Natural killer cell (primary cell): ENCODE results near the gene TMEM108. TPM values are rescaled to one million over a fixed set of nuclear protein-coding genes. Genes with fewer than 3 reads are reported as not detected.

Experiments used
- ATAC-seq, 3 donors: fragments of 150-1000 bp in 2 of 3; fragments of 200-7000 bp in 1 of 3; cut with Tn5 transposase; 1 replicate in 1 of 3; 2 replicates in 2 of 3; pipeline ENCODE4 v1.10.0; 2021; ENCODE audit warnings: mild to moderate bottlenecking in 2 of 3, moderate library complexity in 2 of 3
- DNase-seq, 2 donors: peaks; one replicate each; pipeline versions ENCODE4 v3.0.0 to v3.0.0-alpha.2; 2013 to 2021; ENCODE audit warnings: mixed read lengths in 1 of 2
- H3K27ac ChIP-seq: one replicate; pipeline ENCODE4 v1.5.1; 2013; ENCODE audit warnings: mild to moderate bottlenecking, low read length
- H3K27me3 ChIP-seq: one replicate; pipeline ENCODE4 v1.6.1; 2013; ENCODE audit warnings: low read length; ENCODE audit not compliant: control insufficient read depth, insufficient read depth
- H3K36me3 ChIP-seq: one replicate; pipeline ENCODE4 v1.6.1; 2013; ENCODE audit warnings: low read length; ENCODE audit not compliant: control insufficient read depth, insufficient read depth
- H3K4me1 ChIP-seq: one replicate; pipeline ENCODE4 v1.6.1; 2013; ENCODE audit warnings: low read length; ENCODE audit not compliant: control insufficient read depth, insufficient read depth
- H3K4me3 ChIP-seq: one replicate; pipeline ENCODE4 v1.5.1; 2013; ENCODE audit warnings: low read length
- H3K9me3 ChIP-seq: one replicate; pipeline ENCODE4 v1.6.1; 2013; ENCODE audit warnings: low read length; ENCODE audit not compliant: control insufficient read depth, insufficient read depth
- H3K27ac Mint-ChIP-seq, 2 donors: one replicate each; pipeline ENCODE4 v1.8.0; 2022; ENCODE audit warnings: mild to moderate bottlenecking in 2 of 2, mixed read lengths in 2 of 2, moderate library complexity in 1 of 2
- H3K27me3 Mint-ChIP-seq, 2 donors: one replicate each; pipeline ENCODE4 v1.8.0; 2022; ENCODE audit warnings: low read depth in 2 of 2, mixed read lengths in 2 of 2
- H3K36me3 Mint-ChIP-seq: one replicate; pipeline ENCODE4 v1.8.0; 2022; ENCODE audit warnings: mixed read lengths
- H3K4me1 Mint-ChIP-seq, 2 donors: one replicate each; pipeline ENCODE4 v1.8.0; 2022; ENCODE audit warnings: mixed read lengths in 2 of 2
- H3K4me3 Mint-ChIP-seq: one replicate; pipeline ENCODE4 v1.8.0; 2022; ENCODE audit warnings: mild to moderate bottlenecking, moderate library complexity, mixed read lengths
- H3K9me3 Mint-ChIP-seq, 2 donors: one replicate each; pipeline ENCODE4 v1.8.0; 2022; ENCODE audit warnings: mixed read lengths in 2 of 2
- WGBS: methylation state at CpG from one replicate; pipeline ENCODE4 v1.1.7; 2013; ENCODE audit warnings: missing lambda C conversion rate; ENCODE audit not compliant: insufficient coverage; 5-methylcytosine and 5-hydroxymethylcytosine counted together
- intact Hi-C: fragments of 100-400 bp; cut with micrococcal nuclease; formaldehyde crosslinking; loops from one replicate; pipeline ENCODE4 v1.14.2; 2022
- total RNA-seq, 4 donors: library from RNA; stranded (reverse); fragments of 120-200 nt in 1 of 4; gene quantifications; one replicate each; pipeline versions ENCODE4 v1.2.3 to v1.2.4, GENCODE V29; 2013 to 2022
- TF ChIP-seq, protein P1 (sequence below): fragments of 200-600 bp; IDR thresholded peaks from one replicate; pipeline ENCODE4 v1.8.0; 2022; ENCODE audit warnings: antibody characterized with exemption

The TMEM108 gene
- total RNA-seq, 3 donors from 2014 or later (not counting 1 experiment from before 2014, with no cell fraction given) = not detected

DNA sequence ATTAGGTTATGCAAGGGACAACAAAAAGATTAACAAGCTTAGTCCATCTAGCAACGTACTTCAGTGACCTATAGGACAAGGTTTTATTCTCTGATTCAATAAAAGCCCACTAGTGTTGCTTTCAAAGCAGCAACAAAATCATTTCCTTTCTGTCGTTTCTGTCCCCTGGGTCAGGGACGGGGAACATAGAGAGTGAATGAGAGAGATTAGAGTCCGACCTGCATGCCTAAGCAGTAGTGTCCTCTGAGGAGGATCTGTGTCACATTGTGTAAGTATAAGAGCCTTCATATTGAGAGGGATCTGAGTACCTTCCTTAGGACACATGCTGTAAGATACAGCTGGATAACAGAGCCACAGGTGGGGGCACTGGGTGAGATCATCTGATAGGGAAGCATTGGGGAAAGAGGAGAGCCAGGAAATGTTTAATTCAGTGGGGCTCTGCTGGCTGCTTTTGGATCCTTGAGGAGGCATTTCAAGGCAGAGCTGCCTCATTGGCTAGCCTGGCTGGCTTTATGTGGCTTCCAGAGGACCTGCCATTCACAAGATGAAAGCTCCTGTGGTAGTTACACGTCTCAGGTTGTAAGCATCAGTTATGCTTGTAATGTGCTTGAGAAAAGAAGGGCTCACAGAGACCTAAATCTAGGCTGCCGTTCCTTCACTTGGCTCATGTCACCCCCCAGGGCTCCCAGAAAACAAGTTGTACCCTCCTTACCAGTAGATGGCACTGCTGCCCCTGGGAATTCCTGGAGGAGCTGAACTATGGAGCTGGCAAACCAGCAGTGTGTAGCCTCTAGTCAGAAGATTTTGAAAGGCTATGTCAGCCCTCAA, 2.7 kb downstream of the TMEM108 start:
- no peaks in the 10 kb centered on the region for H3K9me3 Mint-ChIP-seq
- no peak for ATAC-seq

DNA sequence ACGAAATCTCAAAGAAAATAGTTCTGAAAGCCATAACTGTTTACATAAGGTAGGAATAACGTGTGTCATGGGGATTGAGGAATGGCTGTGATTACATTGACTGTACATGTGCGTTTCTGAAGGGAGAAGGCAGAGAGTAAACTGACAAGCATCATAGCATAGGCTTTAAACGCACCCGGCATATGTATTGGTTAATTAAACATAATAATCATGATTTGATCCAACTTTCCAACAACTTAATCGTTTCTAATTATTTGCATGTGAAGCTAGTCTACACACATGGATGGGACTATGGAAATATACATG, 3.3 kb downstream of the TMEM108 start:
- no peaks in the 10 kb centered on the region for H3K36me3 ChIP-seq
- H3K27ac ChIP-seq = no peak overlapping the region
- Mint-ChIP-seq H3K27ac (no peak overlapping the region), H3K4me1 (no peaks in the 10 kb centered on the region), H3K36me3 (no peaks in the 10 kb centered on the region), H3K27me3 (peaks cover 27 to 28% of the 10 kb centered on the region in 2 donors), H3K9me3 (no peaks in the 10 kb centered on the region), H3K4me3 (no peak overlapping the region)
- 43% methylated on average over 4 of the region's 6 CpGs for WGBS
- H3K27me3 ChIP-seq = peaks cover 16% of the 10 kb centered on the region
- peaks cover 6% of the 10 kb centered on the region for H3K4me1 ChIP-seq
- ATAC-seq (no peak), DNase-seq (no peak)
- intact Hi-C loops = no loop called here
- H3K9me3 ChIP-seq = no peaks in the 10 kb centered on the region
- TF ChIP-seq, protein P1, sequence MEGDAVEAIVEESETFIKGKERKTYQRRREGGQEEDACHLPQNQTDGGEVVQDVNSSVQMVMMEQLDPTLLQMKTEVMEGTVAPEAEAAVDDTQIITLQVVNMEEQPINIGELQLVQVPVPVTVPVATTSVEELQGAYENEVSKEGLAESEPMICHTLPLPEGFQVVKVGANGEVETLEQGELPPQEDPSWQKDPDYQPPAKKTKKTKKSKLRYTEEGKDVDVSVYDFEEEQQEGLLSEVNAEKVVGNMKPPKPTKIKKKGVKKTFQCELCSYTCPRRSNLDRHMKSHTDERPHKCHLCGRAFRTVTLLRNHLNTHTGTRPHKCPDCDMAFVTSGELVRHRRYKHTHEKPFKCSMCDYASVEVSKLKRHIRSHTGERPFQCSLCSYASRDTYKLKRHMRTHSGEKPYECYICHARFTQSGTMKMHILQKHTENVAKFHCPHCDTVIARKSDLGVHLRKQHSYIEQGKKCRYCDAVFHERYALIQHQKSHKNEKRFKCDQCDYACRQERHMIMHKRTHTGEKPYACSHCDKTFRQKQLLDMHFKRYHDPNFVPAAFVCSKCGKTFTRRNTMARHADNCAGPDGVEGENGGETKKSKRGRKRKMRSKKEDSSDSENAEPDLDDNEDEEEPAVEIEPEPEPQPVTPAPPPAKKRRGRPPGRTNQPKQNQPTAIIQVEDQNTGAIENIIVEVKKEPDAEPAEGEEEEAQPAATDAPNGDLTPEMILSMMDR = no peak
- no peak overlapping the region for H3K4me3 ChIP-seq

More for the DNA sequence above, 2.7 kb downstream of the TMEM108 start:
- no peak for DNase-seq
- H3K36me3 ChIP-seq = no peaks in the 10 kb centered on the region
- H3K4me1 ChIP-seq = peaks cover 6% of the 10 kb centered on the region
- Mint-ChIP-seq H3K27me3 (peaks cover 28 to 29% of the 10 kb centered on the region in 2 donors), H3K27ac (no peak overlapping the region), H3K36me3 (no peaks in the 10 kb centered on the region), H3K4me3 (no peak overlapping the region), H3K4me1 (no peaks in the 10 kb centered on the region)
- H3K27ac ChIP-seq = no peak overlapping the region
- H3K9me3 ChIP-seq = no peaks in the 10 kb centered on the region
- WGBS = 41% methylated on average over 6 of the region's 6 CpGs
- peaks cover 16% of the 10 kb centered on the region for H3K27me3 ChIP-seq
- no peak overlapping the region for H3K4me3 ChIP-seq
- TF ChIP-seq, protein P1 = no peak
- intact Hi-C loops = no loop called here

DNA sequence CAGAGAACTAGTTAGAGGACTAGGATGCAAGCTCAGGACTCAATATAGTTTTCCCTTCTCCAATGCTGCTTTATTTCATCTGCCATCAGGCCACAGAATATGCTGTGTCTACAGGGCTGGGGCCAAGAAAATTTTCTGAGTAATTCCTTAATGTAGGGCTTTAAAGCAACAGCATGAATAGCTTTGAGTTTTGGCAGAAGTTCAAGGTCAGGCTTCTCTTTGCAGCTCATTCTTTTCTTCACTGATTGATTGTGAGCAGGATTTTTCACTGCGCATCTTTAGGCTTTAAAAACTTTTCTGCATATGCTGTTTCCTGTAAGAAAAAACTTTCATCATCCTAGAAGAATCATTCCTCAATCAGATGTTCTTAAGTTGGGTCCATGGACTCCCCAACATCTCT, 4.6 kb downstream of the TMEM108 start:
- DNase-seq = no peak
- Mint-ChIP-seq H3K4me3 (no peak overlapping the region), H3K36me3 (no peaks in the 10 kb centered on the region)

More for the DNA sequence above, 4.6 kb downstream of the TMEM108 start:
- no peak for ATAC-seq
- Mint-ChIP-seq H3K4me1 (no peaks in the 10 kb centered on the region), H3K27ac (no peak overlapping the region), H3K9me3 (no peaks in the 10 kb centered on the region), H3K27me3 (peaks cover 14 to 18% of the 10 kb centered on the region in 2 donors)
- TF ChIP-seq, protein P1 = no peak
- Histone ChIP-seq H3K4me1 (peaks cover 6% of the 10 kb centered on the region), H3K36me3 (no peaks in the 10 kb centered on the region), H3K27ac (no peak overlapping the region), H3K4me3 (no peak overlapping the region), H3K9me3 (no peaks in the 10 kb centered on the region), H3K27me3 (peaks cover 14% of the 10 kb centered on the region)
- 100% methylated on average over 1 of the region's 1 CpG for WGBS
- intact Hi-C loops = no loop called here
